Measurements from ENCODE around the gene SAMHD1.

Gene SAMHD1

DNA sequence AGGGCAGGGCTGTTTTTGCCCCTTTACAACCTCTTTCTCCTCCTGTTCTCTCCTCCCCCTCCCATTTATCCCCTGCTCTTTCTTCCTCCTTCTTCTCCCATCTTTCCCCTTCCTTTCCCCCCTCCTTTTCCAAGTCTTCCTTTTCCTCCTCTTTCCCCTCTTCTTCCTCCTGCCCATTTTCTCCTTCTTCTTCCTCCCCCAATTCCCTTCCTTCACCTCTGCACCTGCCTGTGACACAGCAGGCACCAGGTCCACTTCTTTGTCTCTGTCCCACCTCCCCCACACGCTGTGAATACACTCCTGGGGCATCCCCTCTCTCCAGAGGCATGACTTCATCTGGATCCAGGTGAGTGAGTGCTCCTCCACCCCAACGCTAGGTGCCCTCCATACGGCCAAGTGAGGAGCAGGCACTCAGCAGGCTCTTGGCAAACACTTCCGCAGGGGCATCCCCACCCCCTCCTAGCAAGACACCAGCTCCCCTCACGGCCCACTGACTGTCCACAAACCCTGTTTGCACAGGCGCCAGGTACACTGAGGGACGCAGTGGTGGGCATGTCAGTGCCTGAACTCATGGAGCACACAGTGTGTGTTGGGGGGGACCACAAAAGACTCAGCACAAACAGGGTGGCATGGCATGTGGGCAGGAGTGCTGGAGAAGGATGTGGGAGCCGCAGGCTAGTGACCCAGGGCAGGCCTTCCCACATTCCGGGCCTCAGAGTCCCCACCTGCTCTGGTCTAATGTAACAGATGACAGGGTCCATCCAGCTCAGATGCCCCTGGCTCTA, 86.2 kb downstream of the SAMHD1 start:
- POLR2A ChIA-PET = no interaction called here
- CTCF ChIA-PET = interaction anchor here (1.0 to 2.4 kb wide), 8 partner anchors 8 to 253 kb away, joined by 3 to 15 read pairs (median 4); no protein-coding TSS in a partner anchor
- no peak overlapping the region for H3K4me3 ChIP-seq (ENCODE audit: low read depth, low read length)
- TF ChIP-seq, protein P1, sequence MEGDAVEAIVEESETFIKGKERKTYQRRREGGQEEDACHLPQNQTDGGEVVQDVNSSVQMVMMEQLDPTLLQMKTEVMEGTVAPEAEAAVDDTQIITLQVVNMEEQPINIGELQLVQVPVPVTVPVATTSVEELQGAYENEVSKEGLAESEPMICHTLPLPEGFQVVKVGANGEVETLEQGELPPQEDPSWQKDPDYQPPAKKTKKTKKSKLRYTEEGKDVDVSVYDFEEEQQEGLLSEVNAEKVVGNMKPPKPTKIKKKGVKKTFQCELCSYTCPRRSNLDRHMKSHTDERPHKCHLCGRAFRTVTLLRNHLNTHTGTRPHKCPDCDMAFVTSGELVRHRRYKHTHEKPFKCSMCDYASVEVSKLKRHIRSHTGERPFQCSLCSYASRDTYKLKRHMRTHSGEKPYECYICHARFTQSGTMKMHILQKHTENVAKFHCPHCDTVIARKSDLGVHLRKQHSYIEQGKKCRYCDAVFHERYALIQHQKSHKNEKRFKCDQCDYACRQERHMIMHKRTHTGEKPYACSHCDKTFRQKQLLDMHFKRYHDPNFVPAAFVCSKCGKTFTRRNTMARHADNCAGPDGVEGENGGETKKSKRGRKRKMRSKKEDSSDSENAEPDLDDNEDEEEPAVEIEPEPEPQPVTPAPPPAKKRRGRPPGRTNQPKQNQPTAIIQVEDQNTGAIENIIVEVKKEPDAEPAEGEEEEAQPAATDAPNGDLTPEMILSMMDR (IDR thresholded peaks at IDR 0.05; ENCODE audit: insufficient read depth, low read length, missing control alignments) = no peak
- no peak for DNase-seq (ENCODE audit: low read depth, low spot score)

DNA sequence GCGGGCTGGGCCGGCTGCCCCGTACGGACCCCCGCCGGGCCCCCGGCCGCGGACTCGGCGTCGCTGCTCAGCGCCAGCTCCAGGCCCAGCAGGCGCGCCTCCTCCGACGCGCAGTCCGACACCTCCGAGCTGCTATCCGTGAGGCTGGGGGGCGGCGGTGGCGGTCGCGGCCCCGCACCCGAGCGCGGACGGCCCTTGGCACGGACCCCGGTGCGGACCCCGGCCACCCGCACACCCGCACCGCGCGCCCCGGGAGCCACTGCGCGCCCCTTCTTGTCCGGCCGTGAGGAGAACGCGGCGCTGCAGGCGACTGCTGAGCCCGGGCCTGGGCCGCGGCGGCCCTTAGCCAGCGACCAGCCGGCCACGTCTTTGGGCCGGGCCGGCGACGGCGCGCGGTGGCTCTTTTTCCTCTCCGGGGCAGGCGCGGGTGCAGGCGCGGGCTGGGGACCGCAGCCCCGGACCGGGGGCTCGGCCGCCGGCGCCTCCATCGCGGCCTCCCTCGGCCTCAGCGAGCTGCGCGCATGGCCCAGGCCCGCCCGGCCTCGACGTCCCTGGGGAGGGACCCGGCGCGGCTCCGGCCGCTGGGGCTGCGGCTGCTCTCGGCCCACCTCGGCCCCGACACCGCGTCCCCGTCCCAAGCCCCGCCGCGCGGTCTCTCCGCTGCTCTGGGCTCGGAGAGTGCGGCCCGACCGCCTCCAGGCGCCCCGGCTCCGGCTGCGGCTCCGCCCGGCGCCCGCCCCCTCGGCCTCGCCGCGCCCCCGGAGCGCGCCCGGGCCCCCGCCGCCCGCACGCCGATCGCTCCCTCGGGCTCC, 88.4 kb downstream of the SAMHD1 start:
- peak overlapping the region; percentile 69 for H3K4me3 ChIP-seq (ENCODE audit: low read depth, low read length)
- TF ChIP-seq, protein P1 (IDR thresholded peaks at IDR 0.05; ENCODE audit: insufficient read depth, low read length, missing control alignments) = no peak
- DNase-seq (ENCODE audit: low read depth, low spot score) = no peak
- CTCF ChIA-PET = interaction anchor here (0.6 to 3.8 kb wide), 33 partner anchors 9 to 305 kb away, joined by 3 to 19 read pairs (median 5); partner anchors contain the start of gene DSN1
- POLR2A ChIA-PET = interaction anchor here (0.6 to 1.3 kb wide), 5 partner anchors 13 to 89 kb away, joined by 3 to 6 read pairs (median 4); partner anchors contain the start of gene DSN1

- H3K4me3 ChIP-seq (ENCODE audit: low read depth, low read length) = peak overlapping the region; percentile 69
- no peak for DNase-seq (ENCODE audit: low read depth, low spot score)
- ChIA-PET POLR2A (interaction anchor here (0.7 to 1.2 kb wide), 5 partner anchors 14 to 88 kb away, joined by 3 read pairs; partner anchors contain the start of gene DSN1), CTCF (interaction anchor here (0.7 to 3.8 kb wide), 10 partner anchors 8 to 88 kb away, joined by 3 to 19 read pairs (median 7); partner anchors contain the start of gene DSN1)
- TF ChIP-seq, protein P1 (IDR thresholded peaks at IDR 0.05; ENCODE audit: insufficient read depth, low read length, missing control alignments) = no peak
These were observed 89.4 kb downstream of the SAMHD1 start for GRCh38 chr20:36861875-36862801.

DNA sequence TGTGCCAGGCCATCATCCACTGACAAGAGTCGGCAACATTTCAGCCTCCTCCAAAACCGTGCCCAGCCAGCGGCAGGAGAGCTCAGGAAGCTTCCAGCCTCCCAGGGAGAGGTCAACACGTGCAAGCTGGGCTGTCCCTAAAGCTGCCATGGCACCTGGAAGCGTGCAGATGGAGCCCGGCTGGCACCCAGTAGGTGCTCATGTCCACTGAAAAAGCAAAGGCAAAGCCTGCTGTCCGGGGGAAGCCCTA, 90.0 kb downstream of the SAMHD1 start:
- ChIA-PET CTCF (interaction anchor here (1.0 to 3.8 kb wide), 4 partner anchors 25 to 88 kb away, joined by 5 to 19 read pairs (median 8); partner anchors contain the start of gene DSN1), POLR2A (interaction anchor here (0.7 to 1.2 kb wide), 5 partner anchors 13 to 87 kb away, joined by 3 read pairs; partner anchors contain the start of gene DSN1)
- TF ChIP-seq, protein P1 (IDR thresholded peaks at IDR 0.05; ENCODE audit: insufficient read depth, low read length, missing control alignments) = no peak
- peak overlapping the region; percentile 69 for H3K4me3 ChIP-seq (ENCODE audit: low read depth, low read length)
- DNase-seq (ENCODE audit: low read depth, low spot score) = no peak

GRCh38 chr20:36860811-36861624, 90.5 kb downstream of the SAMHD1 start:
- POLR2A ChIA-PET = interaction anchor here (0.7 to 1.2 kb wide), 4 partner anchors 14 to 87 kb away, joined by 3 read pairs; partner anchors contain the start of gene DSN1
- CTCF ChIA-PET = interaction anchor here (0.7 to 3.8 kb wide), 6 partner anchors 25 to 87 kb away, joined by 3 to 19 read pairs (median 6); partner anchors contain the start of gene DSN1
- no peak for DNase-seq (ENCODE audit: low read depth, low spot score)
- peak overlapping the region; percentile 69 for H3K4me3 ChIP-seq (ENCODE audit: low read depth, low read length)
- TF ChIP-seq, protein P1 (IDR thresholded peaks at IDR 0.05; ENCODE audit: insufficient read depth, low read length, missing control alignments) = no peak
